Measurements from ENCODE around the gene TSEN54. TPM values are rescaled to one million over a fixed set of nuclear protein-coding genes. Genes with fewer than 3 reads are reported as not detected.
A peak's percentile ranks its signal among the peaks of the same experiment; 100 is the strongest.

The TSEN54 gene
- total RNA-seq, 1 experiment from 2014 or later = 44.5 TPM

- DNase-seq = no peak
- Histone ChIP-seq H3K23me2 (ENCODE audit: insufficient read length, low read depth, low read length, poor library complexity, severe bottlenecking) (peaks cover under 1% of the 10 kb centered on the region), H3K9me3 (ENCODE audit: control insufficient read depth, low read depth, low read length) (no peaks in the 10 kb centered on the region), H3K4ac (ENCODE audit: low read depth, low read length) (no peak overlapping the region), H3K4me1 (ENCODE audit: insufficient read depth, low read length) (no peaks in the 10 kb centered on the region), H3K9ac (ENCODE audit: extremely low read depth, insufficient read length, low read length) (no peak overlapping the region), H4K20me1 (ENCODE audit: control insufficient read depth, insufficient read depth, insufficient read length) (no peaks in the 10 kb centered on the region), H4K5ac (ENCODE audit: insufficient read length, low read depth, low read length) (no peak overlapping the region), H3K27ac (ENCODE audit: insufficient read length, low read depth, low read length) (no peak overlapping the region), H2BK20ac (ENCODE audit: low read depth, low read length, poor library complexity, severe bottlenecking) (no peak overlapping the region), H2AK5ac (ENCODE audit: insufficient read length, low read length) (no peak overlapping the region), H3K14ac (ENCODE audit: insufficient read depth, low read length) (no peak overlapping the region), H4K91ac (ENCODE audit: insufficient read length, low read depth, low read length) (no peak overlapping the region), H2BK15ac (ENCODE audit: low read depth, low read length) (no peak overlapping the region), H2BK12ac (ENCODE audit: insufficient read length, low read depth, low read length) (peak overlapping the region; percentile 22), H3K4me2 (ENCODE audit: insufficient read depth, insufficient read length, low read length) (no peak overlapping the region), H3K27me3 (ENCODE audit: insufficient read depth, low read length) (no peaks in the 10 kb centered on the region), H4K8ac (replicated peaks; ENCODE audit: insufficient read length, low read depth, low read length) (no peak overlapping the region), H3K23ac (ENCODE audit: insufficient read length, low read depth, low read length) (no peak overlapping the region), H3K18ac (ENCODE audit: insufficient read length, low read depth, low read length) (no peak overlapping the region), H2AFZ (ENCODE audit: low read length) (no peak overlapping the region), H3K56ac (ENCODE audit: insufficient read length, low read depth, low read length) (no peak overlapping the region), H3K79me2 (ENCODE audit: insufficient read depth, low read length) (no peaks in the 10 kb centered on the region), H3K79me1 (ENCODE audit: insufficient read depth, low read depth, low read length, poor library complexity, severe bottlenecking) (no peaks in the 10 kb centered on the region), H2BK120ac (ENCODE audit: low read depth, low read length, poor library complexity, severe bottlenecking) (no peak overlapping the region), H3T11ph (ENCODE audit: low read length) (no peak overlapping the region), H2BK5ac (ENCODE audit: insufficient read length, low read length) (no peak overlapping the region)
- Mint-ChIP-seq H3K9me3 (no peaks in the 10 kb centered on the region), H3K4me3 (no peak overlapping the region), H3K36me3 (ENCODE audit: insufficient read depth in 1 of 3, low read depth in 3 of 3) (peaks cover 3 to 18% (median 17%) of the 10 kb centered on the region in 3 experiments; a peak in 6 of 7 replicates), H3K27ac (no peak overlapping the region; a peak in 1 of 7 replicates), H3K4me1 (peaks cover 17 to 31% of the 10 kb centered on the region in 2 experiments), H3K27me3 (ENCODE audit: low read depth) (no peaks in the 10 kb centered on the region)
- no CpG with 5 or more reads among the region's 7 CpGs for WGBS (ENCODE audit: extremely low coverage, insufficient read length, low lambda C conversion rate)
- TF ChIP-seq, protein P1, sequence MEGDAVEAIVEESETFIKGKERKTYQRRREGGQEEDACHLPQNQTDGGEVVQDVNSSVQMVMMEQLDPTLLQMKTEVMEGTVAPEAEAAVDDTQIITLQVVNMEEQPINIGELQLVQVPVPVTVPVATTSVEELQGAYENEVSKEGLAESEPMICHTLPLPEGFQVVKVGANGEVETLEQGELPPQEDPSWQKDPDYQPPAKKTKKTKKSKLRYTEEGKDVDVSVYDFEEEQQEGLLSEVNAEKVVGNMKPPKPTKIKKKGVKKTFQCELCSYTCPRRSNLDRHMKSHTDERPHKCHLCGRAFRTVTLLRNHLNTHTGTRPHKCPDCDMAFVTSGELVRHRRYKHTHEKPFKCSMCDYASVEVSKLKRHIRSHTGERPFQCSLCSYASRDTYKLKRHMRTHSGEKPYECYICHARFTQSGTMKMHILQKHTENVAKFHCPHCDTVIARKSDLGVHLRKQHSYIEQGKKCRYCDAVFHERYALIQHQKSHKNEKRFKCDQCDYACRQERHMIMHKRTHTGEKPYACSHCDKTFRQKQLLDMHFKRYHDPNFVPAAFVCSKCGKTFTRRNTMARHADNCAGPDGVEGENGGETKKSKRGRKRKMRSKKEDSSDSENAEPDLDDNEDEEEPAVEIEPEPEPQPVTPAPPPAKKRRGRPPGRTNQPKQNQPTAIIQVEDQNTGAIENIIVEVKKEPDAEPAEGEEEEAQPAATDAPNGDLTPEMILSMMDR (conservative IDR thresholded peaks at IDR 0.05) = no peak
These were observed 15.4 kb downstream of the TSEN54 start for GRCh38 chr17:75531721-75532072.

All from H9 (cell line).